HEK293T (cell line): Measurements from ENCODE around the gene PRAC1.

ENCODE experiments used
- BHLHE40 ChIP-seq: fragments of 450-650 bp; IDR thresholded peaks from 2 replicates; pipeline ENCODE4 v1.6.1; 2016; ENCODE audit warnings: mild to moderate bottlenecking, moderate library complexity, borderline replicate concordance
- CTBP1 ChIP-seq: fragments of 450-650 bp; IDR thresholded peaks from 2 replicates; pipeline ENCODE4 v1.6.1; 2016; ENCODE audit warnings: borderline replicate concordance
- ELF4 ChIP-seq: fragments of 450-650 bp; IDR thresholded peaks from 2 replicates; pipeline ENCODE4 v1.6.1; 2017; ENCODE audit warnings: antibody characterized with exemption
- FOXA1 ChIP-seq: fragments of 450-650 bp; IDR thresholded peaks from 2 replicates; pipeline ENCODE4 v1.6.1; 2016; ENCODE audit warnings: mild to moderate bottlenecking
- FOXK2 ChIP-seq: fragments of 450-650 bp; IDR thresholded peaks from 2 replicates; pipeline ENCODE4 v1.6.1; 2016; ENCODE audit warnings: mild to moderate bottlenecking
- FOXM1 ChIP-seq: fragments of 450-650 bp; IDR thresholded peaks from 2 replicates; pipeline ENCODE4 v1.6.1; 2017; ENCODE audit warnings: mild to moderate bottlenecking, borderline replicate concordance
- HDGF ChIP-seq: fragments of 450-650 bp; IDR thresholded peaks from 2 replicates; pipeline ENCODE4 v1.6.1; 2017; ENCODE audit warnings: antibody characterized with exemption, borderline replicate concordance
- L3MBTL2 ChIP-seq: fragments of 450-650 bp; conservative IDR thresholded peaks from 2 replicates; pipeline ENCODE4 v1.6.1; 2016; ENCODE audit warnings: mild to moderate bottlenecking
- NFRKB ChIP-seq: fragments of 450-650 bp; IDR thresholded peaks from 2 replicates; pipeline ENCODE4 v1.6.1; 2016; ENCODE audit warnings: mild to moderate bottlenecking, moderate library complexity
- PKNOX1 ChIP-seq: fragments of 450-650 bp; IDR thresholded peaks from 2 replicates; pipeline ENCODE4 v1.6.1; 2016
- SP1 ChIP-seq: fragments of 450-650 bp; IDR thresholded peaks from 2 replicates; pipeline ENCODE4 v1.6.1; 2017
- SUZ12 ChIP-seq: fragments of 450-650 bp; IDR thresholded peaks from 2 replicates; pipeline ENCODE4 v1.6.1; 2016; ENCODE audit warnings: mild to moderate bottlenecking
- TARDBP ChIP-seq: fragments of 450-650 bp; IDR thresholded peaks from 2 replicates; pipeline ENCODE4 v1.6.1; 2016
- ZNF384 ChIP-seq: fragments of 450-650 bp; IDR thresholded peaks from 2 replicates; pipeline ENCODE4 v1.6.1; 2016

DNA sequence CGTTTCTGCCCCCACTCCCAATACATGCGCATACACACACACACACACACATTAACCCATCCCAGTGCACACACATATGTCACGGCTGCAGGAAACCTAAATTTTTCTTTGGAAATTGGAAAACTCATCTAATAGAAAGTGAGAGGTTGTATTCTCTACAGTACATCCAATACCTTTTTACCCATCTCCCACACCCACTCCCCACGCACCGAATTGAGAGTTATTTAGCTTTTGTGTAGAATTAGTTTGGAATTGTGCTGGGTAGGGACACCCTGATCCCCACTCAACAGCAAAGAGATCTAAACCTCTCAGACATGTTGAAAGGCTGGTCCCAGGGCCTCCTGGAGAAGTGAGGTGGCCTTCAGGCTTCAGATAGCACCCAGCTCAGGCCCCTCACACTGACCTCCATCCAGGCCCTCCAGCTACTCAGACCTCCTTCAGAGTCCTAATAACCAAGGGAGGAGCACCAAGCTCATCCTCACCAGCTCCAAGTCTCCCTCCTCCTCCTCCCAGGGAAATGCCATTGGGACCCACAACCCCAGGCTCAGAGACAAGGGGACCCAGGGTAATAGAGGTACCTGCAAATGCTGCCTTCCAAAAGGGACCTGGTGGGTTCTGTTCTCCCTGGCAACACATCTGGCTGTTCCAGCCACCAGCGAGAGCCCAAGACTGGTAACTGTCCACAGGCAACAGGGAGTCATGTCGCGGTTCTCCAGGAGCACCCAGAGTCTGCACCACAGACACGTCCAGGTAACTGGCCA is 5.3 kb upstream of the PRAC1 start:
- TF ChIP-seq L3MBTL2: no peak
- TF ChIP-seq FOXM1: no peak
- TF ChIP-seq SUZ12: no peak
- TF ChIP-seq PKNOX1: no peak
- no peak for TF ChIP-seq SP1
- no peak for TF ChIP-seq BHLHE40
- no peak for TF ChIP-seq ZNF384
- TF ChIP-seq FOXA1: no peak
- no peak for TF ChIP-seq HDGF
- no peak for TF ChIP-seq CTBP1
- no peak for TF ChIP-seq ELF4
- TF ChIP-seq FOXK2: no peak
- TF ChIP-seq TARDBP: no peak
- TF ChIP-seq NFRKB: no peak
